Astrocyte (in vitro differentiated cells and primary cell): ENCODE measurements around the gene JHY. TPM values are rescaled to one million over a fixed set of nuclear protein-coding genes. Genes with fewer than 3 reads are reported as not detected.

Experiments
- DNase-seq: peaks from one replicate; pipeline ENCODE4 v3.0.0-alpha.2; 2010; ENCODE audit warnings: low read depth
- FAIRE-seq: peaks from 2 replicates; lab custom pipeline; 2011; peaks lifted over from hg19 to GRCh38; lab: Jason Lieb, UNC
- H2AFZ ChIP-seq: 2 replicates; pipeline ENCODE4 v1.6.0; 2012; ENCODE audit warnings: low read depth, low read length, inconsistent platforms
- H3K27ac ChIP-seq: 2 replicates; pipeline ENCODE4 v1.5.1; 2011; ENCODE audit warnings: low read depth, low read length, inconsistent platforms
- H3K27me3 ChIP-seq: 2 replicates; pipeline ENCODE4 v1.6.0; 2011; ENCODE audit warnings: low read length, inconsistent platforms; ENCODE audit not compliant: insufficient read depth
- H3K36me3 ChIP-seq: 2 replicates; pipeline ENCODE4 v1.5.1; 2011; ENCODE audit warnings: low read length, inconsistent platforms; ENCODE audit not compliant: insufficient read depth
- H3K4me1 ChIP-seq: 2 replicates; pipeline ENCODE4 v1.5.1; 2011; ENCODE audit warnings: low read length, inconsistent platforms; ENCODE audit not compliant: insufficient read depth
- H3K4me2 ChIP-seq: 2 replicates; pipeline ENCODE4 v1.6.0; 2012; ENCODE audit warnings: low read length, inconsistent platforms
- H3K4me3 ChIP-seq: 2 replicates; pipeline ENCODE4 v1.5.1; 2011; ENCODE audit warnings: low read depth, mild to moderate bottlenecking, low read length, inconsistent platforms; ENCODE audit not compliant: insufficient read depth
- H3K79me2 ChIP-seq: 2 replicates; pipeline ENCODE4 v1.6.0; 2012; ENCODE audit warnings: mild to moderate bottlenecking, low read length, inconsistent platforms; ENCODE audit not compliant: insufficient read depth
- H3K9ac ChIP-seq: 2 replicates; pipeline ENCODE4 v1.6.0; 2012; ENCODE audit warnings: mild to moderate bottlenecking, low read length, inconsistent platforms
- H3K9me3 ChIP-seq: 2 replicates; pipeline ENCODE4 v1.5.1; 2012; ENCODE audit warnings: low read depth, mild to moderate bottlenecking, low read length, inconsistent platforms; ENCODE audit not compliant: insufficient read depth
- H4K20me1 ChIP-seq: 2 replicates; pipeline ENCODE4 v1.6.0; 2012; ENCODE audit warnings: low read length, inconsistent platforms; ENCODE audit not compliant: insufficient read depth
- H3K27ac Mint-ChIP-seq: one replicate; pipeline ENCODE4 v1.8.0; 2021; ENCODE audit warnings: mild to moderate bottlenecking, mixed read lengths; ENCODE audit not compliant: unreplicated experiment
- H3K27me3 Mint-ChIP-seq: one replicate; pipeline ENCODE4 v1.8.0; 2021; ENCODE audit warnings: low read depth, mixed read lengths; ENCODE audit not compliant: unreplicated experiment
- H3K36me3 Mint-ChIP-seq: one replicate; pipeline ENCODE4 v1.8.0; 2021; ENCODE audit warnings: low read depth, mixed read lengths; ENCODE audit not compliant: unreplicated experiment
- H3K4me1 Mint-ChIP-seq: one replicate; pipeline ENCODE4 v1.8.0; 2021; ENCODE audit warnings: low read depth, mixed read lengths; ENCODE audit not compliant: unreplicated experiment
- H3K4me3 Mint-ChIP-seq: one replicate; pipeline ENCODE4 v1.8.0; 2021; ENCODE audit warnings: mild to moderate bottlenecking, moderate library complexity, mixed read lengths; ENCODE audit not compliant: unreplicated experiment
- H3K9me3 Mint-ChIP-seq: one replicate; pipeline ENCODE4 v1.8.0; 2021; ENCODE audit warnings: mild to moderate bottlenecking, mixed read lengths; ENCODE audit not compliant: unreplicated experiment
- CTCF ChIP-seq: IDR thresholded peaks from 2 replicates; pipeline ENCODE4 v1.5.1; 2011; ENCODE audit warnings: low read depth, mild to moderate bottlenecking, inconsistent platforms, low read length, moderate library complexity; ENCODE audit not compliant: insufficient read depth
- EZH2 ChIP-seq: IDR thresholded peaks from 2 replicates; pipeline ENCODE4 v1.6.1; 2012; ENCODE audit warnings: mild to moderate bottlenecking, low read length, inconsistent platforms; ENCODE audit not compliant: insufficient read depth
- total RNA-seq: library from RNA; stranded (reverse); gene quantifications from 2 replicates; pipeline ENCODE4 v1.2.1, GENCODE V29; 2021

Gene JHY
- total RNA-seq, 1 donor from 2014 or later: 2.7 TPM

DNA sequence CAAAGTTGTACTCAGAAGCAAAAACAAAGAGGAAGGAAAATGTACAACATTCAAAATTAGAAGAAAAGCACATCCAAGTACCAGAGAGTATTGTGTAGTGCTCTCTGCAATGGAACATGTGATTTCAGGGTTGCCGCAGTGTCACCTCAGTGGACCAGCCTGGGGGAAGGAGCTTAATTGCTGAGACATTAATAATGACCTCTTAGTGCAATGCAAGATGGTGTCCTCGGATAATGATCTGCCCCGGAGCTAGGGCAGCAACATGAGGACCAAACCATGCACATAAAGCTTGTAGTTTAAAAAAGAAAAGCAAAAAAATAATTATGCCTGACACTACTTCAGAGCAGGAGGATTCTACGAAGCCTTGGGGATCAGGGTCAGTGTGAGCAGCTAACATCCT, 11.3 kb upstream of the JHY start:
- no peak overlapping the region for H3K27ac Mint-ChIP-seq
- Histone ChIP-seq H3K4me1 (no peaks in the 10 kb centered on the region), H3K4me2 (no peak overlapping the region), H3K27me3 (no peaks in the 10 kb centered on the region), H2AFZ (no peak overlapping the region), H3K36me3 (no peaks in the 10 kb centered on the region), H3K9me3 (no peaks in the 10 kb centered on the region), H3K9ac (no peak overlapping the region), H3K79me2 (no peaks in the 10 kb centered on the region), H3K4me3 (no peak overlapping the region), H4K20me1 (no peaks in the 10 kb centered on the region), H3K27ac (no peak overlapping the region)
- no peak for TF ChIP-seq CTCF
- no peak for TF ChIP-seq EZH2
- no peaks in the 10 kb centered on the region for H3K36me3 Mint-ChIP-seq
- peaks cover 1% of the 10 kb centered on the region for H3K9me3 Mint-ChIP-seq
- H3K27me3 Mint-ChIP-seq: peaks cover 8% of the 10 kb centered on the region
- H3K4me3 Mint-ChIP-seq: no peak overlapping the region
- no peak for FAIRE-seq
- no peak for DNase-seq
- no peaks in the 10 kb centered on the region for H3K4me1 Mint-ChIP-seq

DNA sequence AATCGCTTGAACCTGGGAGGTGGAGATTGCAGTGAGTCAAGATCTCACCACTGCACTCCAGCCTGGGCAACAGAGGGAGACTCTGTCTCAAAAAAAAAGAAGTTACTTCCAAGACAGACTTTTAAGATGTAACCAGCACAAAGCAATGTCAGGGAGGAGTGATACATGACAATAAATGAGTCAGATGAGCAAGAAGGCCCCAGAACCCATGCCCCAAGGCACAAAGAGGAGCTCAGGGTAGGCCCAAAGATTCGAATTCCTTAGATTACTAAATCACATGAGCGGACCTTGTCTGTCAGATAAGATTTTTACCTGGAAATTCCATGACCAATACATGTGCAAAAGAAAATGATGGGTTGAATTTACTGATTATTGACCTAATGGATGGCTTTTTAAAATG, 10.5 kb upstream of the JHY start:
- H3K79me2 ChIP-seq: no peaks in the 10 kb centered on the region
- H3K36me3 ChIP-seq: no peaks in the 10 kb centered on the region
- no peak overlapping the region for H3K4me2 ChIP-seq
- FAIRE-seq (no peak), DNase-seq (no peak)
- no peaks in the 10 kb centered on the region for H4K20me1 ChIP-seq
- Mint-ChIP-seq H3K27me3 (peaks cover 8% of the 10 kb centered on the region), H3K4me3 (no peak overlapping the region), H3K27ac (no peak overlapping the region), H3K4me1 (no peaks in the 10 kb centered on the region), H3K36me3 (no peaks in the 10 kb centered on the region), H3K9me3 (peaks cover 1% of the 10 kb centered on the region)
- no peak overlapping the region for H3K27ac ChIP-seq
- no peaks in the 10 kb centered on the region for H3K9me3 ChIP-seq
- H3K9ac ChIP-seq: no peak overlapping the region
- no peaks in the 10 kb centered on the region for H3K27me3 ChIP-seq
- H3K4me1 ChIP-seq: no peaks in the 10 kb centered on the region
- no peak overlapping the region for H2AFZ ChIP-seq
- H3K4me3 ChIP-seq: no peak overlapping the region
- no peak for TF ChIP-seq CTCF
- no peak for TF ChIP-seq EZH2

GRCh38 chr11:122874991-122875390, 7.6 kb upstream of the JHY start:
- H3K4me1 Mint-ChIP-seq: peaks cover 3% of the 10 kb centered on the region
- no peak overlapping the region for H3K27ac Mint-ChIP-seq
- H3K9me3 Mint-ChIP-seq: peaks cover 1% of the 10 kb centered on the region
- DNase-seq: no peak
- H3K27me3 Mint-ChIP-seq: peaks cover 9% of the 10 kb centered on the region
- TF ChIP-seq CTCF (no peak), EZH2 (no peak)
- H3K9ac ChIP-seq: no peak overlapping the region
- H3K4me3 ChIP-seq: no peak overlapping the region
- H3K27me3 ChIP-seq: peaks cover 2% of the 10 kb centered on the region
- H3K79me2 ChIP-seq: no peaks in the 10 kb centered on the region
- H3K4me3 Mint-ChIP-seq: no peak overlapping the region
- H3K27ac ChIP-seq: no peak overlapping the region
- no peak overlapping the region for H3K4me2 ChIP-seq
- no peak overlapping the region for H2AFZ ChIP-seq
- H3K9me3 ChIP-seq: no peaks in the 10 kb centered on the region
- H3K4me1 ChIP-seq: no peaks in the 10 kb centered on the region
- no peak for FAIRE-seq
- H4K20me1 ChIP-seq: no peaks in the 10 kb centered on the region
- H3K36me3 Mint-ChIP-seq: no peaks in the 10 kb centered on the region
- H3K36me3 ChIP-seq: no peaks in the 10 kb centered on the region
